Esophagus squamous epithelium (tissue), 4 donors: Measurements from ENCODE around the gene ACTR8.

ENCODE experiments used
- CTCF ChIP-seq, 6 experiments: fragments of 450-650 bp in 4 of 6; fragments of 200-600 bp in 2 of 6; sonication (generic) in 2 of 6; IDR thresholded peaks; one replicate each; pipeline ENCODE4 v1.5.1; 2016 to 2019; ENCODE audit warnings: antibody characterized with exemption in 6 of 6, mild to moderate bottlenecking in 4 of 6, moderate library complexity in 4 of 6
- POLR2A ChIP-seq, 4 donors: fragments of 450-650 bp; IDR thresholded peaks; one replicate each; pipeline ENCODE4 v1.6.1; 2017; ENCODE audit warnings: antibody characterized with exemption in 4 of 4, mild to moderate bottlenecking in 4 of 4, moderate library complexity in 3 of 4

- TF ChIP-seq POLR2A (IDR thresholded peaks at IDR 0.05) (no peak), CTCF (IDR thresholded peaks at IDR 0.05) (no peak)
Measured at GRCh38 chr3:53860196-53860595, 21.8 kb downstream of the ACTR8 start.
